ENCODE measurements around the gene DNAJB4. TPM values are rescaled to one million over a fixed set of nuclear protein-coding genes. Genes with fewer than 3 reads are reported as not detected.

Gene DNAJB4
- total and polyA plus RNA-seq, 2 of the 13 experiments (the other 11 are each of a cell fraction or from before 2014, with no cell fraction given): 4.4 to 18.6 TPM

GRCh38 chr1:78054559-78054958 is 49.8 kb downstream of the DNAJB4 start (continued):
- TF ChIP-seq ZNF615 (CRISPR knock-in tag; IDR thresholded peaks at IDR 0.05; ENCODE audit: borderline replicate concordance) (no peak), THYN1 (CRISPR knock-in tag; IDR thresholded peaks at IDR 0.05; ENCODE audit: borderline replicate concordance, low read depth) (no peak), THRA (CRISPR knock-in tag; IDR thresholded peaks at IDR 0.05; ENCODE audit: borderline replicate concordance) (no peak), ZNF138 (CRISPR knock-in tag; IDR thresholded peaks at IDR 0.05; ENCODE audit: low read depth) (no peak), ZNF549 (CRISPR knock-in tag; IDR thresholded peaks at IDR 0.05) (no peak), ETS1 (CRISPR knock-in tag; IDR thresholded peaks at IDR 0.05) (no peak), ZNF605 (CRISPR knock-in tag; IDR thresholded peaks at IDR 0.05) (no peak)

- no peak for DNase-seq (ENCODE audit: low spot score)
- CTCF ChIA-PET (ENCODE audit: low intra/inter-chr PET ratio, low total read pairs): no interaction called here
- in situ Hi-C loops (cut with HindIII; ENCODE audit: extremely low pct_ligation_motif_present, low pct_unique_long_range_greater_than_20kb): no loop called here
- TF ChIP-seq ZBTB2 (CRISPR knock-in tag; IDR thresholded peaks at IDR 0.05; ENCODE audit: low read depth) (no peak), DNMT3B (CRISPR knock-in tag; conservative IDR thresholded peaks at IDR 0.05) (no peak), CBX2 (IDR thresholded peaks at IDR 0.05; ENCODE audit: low read depth, low read length) (no peak), CBX2 (CRISPR knock-in tag; IDR thresholded peaks at IDR 0.05; ENCODE audit: low read depth) (no peak), MTF1 (CRISPR knock-in tag; IDR thresholded peaks at IDR 0.05) (no peak), REXO4 (CRISPR knock-in tag; IDR thresholded peaks at IDR 0.05; ENCODE audit: borderline replicate concordance) (no peak), ZBTB20 (CRISPR knock-in tag; IDR thresholded peaks at IDR 0.05; ENCODE audit: borderline replicate concordance, low read depth) (no peak), ZNF776 (CRISPR knock-in tag; IDR thresholded peaks at IDR 0.05) (no peak), USF2 (IDR thresholded peaks at IDR 0.05; ENCODE audit: low read depth, low read length) (no peak), USF2 (CRISPR knock-in tag; IDR thresholded peaks at IDR 0.05; ENCODE audit: borderline replicate concordance) (no peak), ZNF703 (CRISPR knock-in tag; IDR thresholded peaks at IDR 0.05; ENCODE audit: borderline replicate concordance) (no peak), ELF1 (CRISPR knock-in tag; IDR thresholded peaks at IDR 0.05) (no peak)
Measured at GRCh38 chr1:78054972-78055371, 50.2 kb downstream of the DNAJB4 start.

More at GRCh38 chr1:78054972-78055371, 50.2 kb downstream of the DNAJB4 start:
- no peak overlapping the region for H3K9ac ChIP-seq (ENCODE audit: insufficient read depth, low read depth, low read length)
- H3K4me3 ChIP-seq (replicated peaks in 1 of 3; ENCODE audit: insufficient read depth in 1 of 3, low read depth in 2 of 3, low read length in 3 of 3): no peak overlapping the region
- FAIRE-seq (no peak), ATAC-seq (no peak)
- peaks cover 0 to 4% of the 10 kb centered on the region in 2 experiments; a peak in 1 of 5 replicates for H3K36me3 ChIP-seq (replicated peaks in 1 of 2; ENCODE audit: control insufficient read depth in 1 of 2, insufficient read depth in 2 of 2, low read length in 2 of 2)
- POLR2A ChIA-PET: interaction anchor here (0.7 to 1.1 kb wide), 2 partner anchors 9 to 76 kb away, joined by 3 read pairs; partner anchors contain the start of gene FUBP1
- no peaks in the 10 kb centered on the region for H3K27me3 ChIP-seq (ENCODE audit: control insufficient read depth in 1 of 2, insufficient read depth in 2 of 2, low read length in 2 of 2)
- H4K20me1 ChIP-seq (ENCODE audit: insufficient read depth, low read length): 0 out of 2 replicates have a peak, but pooled peaks cover 5% of the 10 kb centered on the region
- intact Hi-C loops (cut with micrococcal nuclease; ENCODE audit: unreplicated experiment): no loop called here
- no peak overlapping the region for H2AFZ ChIP-seq (ENCODE audit: low read length)
- no peak overlapping the region for H3K27ac ChIP-seq (ENCODE audit: extremely low read length, insufficient read depth, low read length)
- no peaks in the 10 kb centered on the region for H3K4me1 ChIP-seq (ENCODE audit: insufficient read depth, low read length)
- WGBS (ENCODE audit: low lambda C conversion rate): 40% methylated on average over 2 of the region's 2 CpGs
- no peaks in the 10 kb centered on the region for H3K9me3 ChIP-seq (ENCODE audit: low read length)
- H3K79me2 ChIP-seq (ENCODE audit: insufficient read depth, low read length): peaks cover 56% of the 10 kb centered on the region
- no peak overlapping the region for H3K4me2 ChIP-seq (ENCODE audit: low read depth, low read length)
- BruUV-seq (replicated peaks): no TSS peak
